GM13976 (cell line): Measurements from ENCODE around the gene CSMD2.

Experiments used
- DNase-seq: peaks from one replicate; pipeline ENCODE4 v3.0.0; 2012; ENCODE audit warnings: low spot score
- in situ Hi-C: fragments of 300-500 bp; cut with MboI; formaldehyde crosslinking; loops from one replicate; pipeline ENCODE4 v1.12.0; 2022; ENCODE audit warnings: low sequenced_read_pairs, mixed read lengths, inconsistent platforms; ENCODE audit not compliant: unreplicated experiment
- TF ChIP-seq, protein P1 (sequence below): IDR thresholded peaks from 2 replicates; pipeline ENCODE4 v1.5.1; 2012; ENCODE audit warnings: borderline replicate concordance, mild to moderate bottlenecking; ENCODE audit not compliant: insufficient read depth; ENCODE audit errors: extremely low read depth, missing control alignments, control extremely low read depth

The CSMD2 gene

GRCh38 chr1:33736496-33736895 lies 428.5 kb downstream of the CSMD2 start:
- no peak for DNase-seq
- in situ Hi-C loops = no loop called here
- TF ChIP-seq, protein P1, sequence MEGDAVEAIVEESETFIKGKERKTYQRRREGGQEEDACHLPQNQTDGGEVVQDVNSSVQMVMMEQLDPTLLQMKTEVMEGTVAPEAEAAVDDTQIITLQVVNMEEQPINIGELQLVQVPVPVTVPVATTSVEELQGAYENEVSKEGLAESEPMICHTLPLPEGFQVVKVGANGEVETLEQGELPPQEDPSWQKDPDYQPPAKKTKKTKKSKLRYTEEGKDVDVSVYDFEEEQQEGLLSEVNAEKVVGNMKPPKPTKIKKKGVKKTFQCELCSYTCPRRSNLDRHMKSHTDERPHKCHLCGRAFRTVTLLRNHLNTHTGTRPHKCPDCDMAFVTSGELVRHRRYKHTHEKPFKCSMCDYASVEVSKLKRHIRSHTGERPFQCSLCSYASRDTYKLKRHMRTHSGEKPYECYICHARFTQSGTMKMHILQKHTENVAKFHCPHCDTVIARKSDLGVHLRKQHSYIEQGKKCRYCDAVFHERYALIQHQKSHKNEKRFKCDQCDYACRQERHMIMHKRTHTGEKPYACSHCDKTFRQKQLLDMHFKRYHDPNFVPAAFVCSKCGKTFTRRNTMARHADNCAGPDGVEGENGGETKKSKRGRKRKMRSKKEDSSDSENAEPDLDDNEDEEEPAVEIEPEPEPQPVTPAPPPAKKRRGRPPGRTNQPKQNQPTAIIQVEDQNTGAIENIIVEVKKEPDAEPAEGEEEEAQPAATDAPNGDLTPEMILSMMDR = no peak

- in situ Hi-C loops = no loop called here
- no peak for DNase-seq
Observed at GRCh38 chr1:33735624-33736023, 429.4 kb downstream of the CSMD2 start.

DNA sequence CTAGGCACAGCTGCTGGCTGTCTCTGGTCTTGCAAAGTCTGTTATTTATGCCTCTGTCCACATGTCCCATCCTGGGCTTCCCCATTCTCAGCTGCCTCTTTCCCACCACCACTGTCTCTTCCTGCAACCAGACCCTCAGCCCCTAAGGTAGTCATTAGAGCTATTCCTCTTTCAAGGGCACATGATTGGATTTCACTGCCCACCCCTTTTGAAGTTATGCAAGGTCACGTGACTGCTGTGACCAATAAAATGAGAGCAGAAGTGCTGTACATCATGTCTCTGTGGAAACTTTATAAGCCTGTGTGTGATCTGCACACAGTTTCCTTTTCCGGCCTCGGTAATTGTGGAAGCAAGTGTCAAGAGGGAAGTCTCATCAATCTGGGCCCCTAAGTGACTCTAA lies 437.7 kb downstream of the CSMD2 start:
- in situ Hi-C loops = no loop called here
- TF ChIP-seq, protein P1 = no peak
- DNase-seq = no peak

More at GRCh38 chr1:33735624-33736023, 429.4 kb downstream of the CSMD2 start:
- TF ChIP-seq, protein P1 = no peak

DNA sequence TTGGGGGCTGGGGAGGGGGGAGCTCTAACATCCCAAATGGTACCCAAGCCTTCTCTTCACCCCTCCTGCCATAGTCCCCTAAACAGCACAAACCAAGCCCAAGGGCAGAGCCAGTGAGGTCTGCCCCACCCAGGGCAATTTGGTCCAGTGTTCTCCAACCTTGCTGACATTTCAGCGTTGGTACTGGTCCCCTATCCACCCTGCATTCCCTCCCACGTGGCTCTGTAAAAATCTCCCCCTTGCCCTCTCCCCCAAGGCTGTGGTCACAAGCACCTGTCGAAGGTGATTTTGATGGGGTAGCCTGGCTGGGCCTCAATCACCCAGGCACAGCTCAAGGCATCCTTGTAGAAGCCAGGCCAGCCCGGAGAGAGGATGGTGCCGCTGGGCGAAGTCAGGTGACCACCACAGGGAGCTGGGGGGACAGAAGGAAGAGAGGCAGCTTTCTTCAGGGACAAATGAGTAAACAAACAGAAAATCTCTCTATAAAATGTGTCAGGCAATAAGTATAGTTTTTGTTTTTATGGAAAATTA lies 438.7 kb downstream of the CSMD2 start:
- TF ChIP-seq, protein P1 = no peak
- no peak for DNase-seq
- in situ Hi-C loops = no loop called here

- in situ Hi-C loops = no loop called here
Observed at GRCh38 chr1:33725556-33726160, 439.4 kb downstream of the CSMD2 start.

GRCh38 chr1:33725037-33725436 lies 440.0 kb downstream of the CSMD2 start:
- in situ Hi-C loops = no loop called here
- TF ChIP-seq, protein P1 = no peak
- DNase-seq = no peak

More at GRCh38 chr1:33725556-33726160, 439.4 kb downstream of the CSMD2 start:
- TF ChIP-seq, protein P1 = no peak
- DNase-seq = no peak
